A549 (cell line): Measurements from ENCODE around the gene OPALIN. TPM values are rescaled to one million over a fixed set of nuclear protein-coding genes. Genes with fewer than 3 reads are reported as not detected.

ENCODE experiments used
- ATAC-seq, 2 experiments: fragments of 200-7000 bp in 1 of 2; fragments of >200 bp in 1 of 2; cut with Nextera tagmentation in 1 of 2; cut with Tn5 transposase in 1 of 2; 3 replicates each; pipeline versions ENCODE4 v1.8.0 to v1.9.1; 2018 to 2020; ENCODE audit warnings: mild to moderate bottlenecking in 1 of 2, moderate library complexity in 1 of 2
- CTCF ChIA-PET: fragments of 300-600 bp; sonication (Branson Sonifier 250); formaldehyde crosslinking; extraction: SDS; loops from one replicate; lab custom pipeline; 2021; ENCODE audit warnings: antibody characterized with exemption, inconsistent platforms; lab: Yijun Ruan, JAX
- POLR2A ChIA-PET: fragments of 350-600 bp; formaldehyde crosslinking; extraction: SDS; loops from one replicate; lab custom pipeline; 2021; ENCODE audit warnings: antibody characterized with exemption, inconsistent platforms; lab: Yijun Ruan, JAX
- DNase-seq, 2 experiments: peaks; one replicate each; pipeline versions ENCODE4 v3.0.0 to v3.0.0-alpha.2; 2011 to 2016; ENCODE audit warnings: low read depth in 1 of 2, low spot score in 1 of 2
- FAIRE-seq: peaks from 2 replicates; lab custom pipeline; 2011; peaks lifted over from hg19 to GRCh38; lab: Jason Lieb, UNC
- H3K27ac ChIP-seq, 2 experiments: fragments of >200 bp; sonication (Bioruptor Twin); formaldehyde crosslinking; 3 replicates each; pipeline ENCODE4 v1.5.1; 2016 to 2017
- H3K4me1 ChIP-seq: fragments of >200 bp; sonication (Bioruptor Twin); formaldehyde crosslinking; 3 replicates; pipeline ENCODE4 v1.6.1; 2016
- H3K4me2 ChIP-seq: fragments of >200 bp; sonication (Bioruptor Twin); formaldehyde crosslinking; 3 replicates; pipeline ENCODE4 v1.6.1; 2016
- H3K4me3 ChIP-seq: fragments of >200 bp; sonication (Bioruptor Twin); formaldehyde crosslinking; 3 replicates; pipeline ENCODE4 v1.5.1; 2016
- H3K9me3 ChIP-seq: fragments of >200 bp; sonication (Bioruptor Twin); formaldehyde crosslinking; 3 replicates; pipeline ENCODE4 v1.6.1; 2016
- ATOH8 ChIP-seq: fragments of 250-450 bp; sonication (Bioruptor Pico); IDR thresholded peaks from 2 replicates; pipeline ENCODE4 v1.5.0; 2020; ENCODE audit warnings: low read depth, mild to moderate bottlenecking, moderate library complexity
- CBX2 ChIP-seq: fragments of 200-600 bp; sonication (generic); IDR thresholded peaks from 2 replicates; pipeline ENCODE4 v1.6.1; 2016; ENCODE audit warnings: low read depth, mild to moderate bottlenecking, borderline replicate concordance
- CBX8 ChIP-seq: fragments of 200-600 bp; sonication (generic); IDR thresholded peaks from 2 replicates; pipeline ENCODE4 v1.6.1; 2016
- CHD2 ChIP-seq: fragments of 150-350 bp; IDR thresholded peaks from 2 replicates; pipeline ENCODE4 v1.6.1; 2014; ENCODE audit warnings: low read length; ENCODE audit not compliant: partially characterized antibody
- CTCF ChIP-seq: fragments of >200 bp; sonication (Bioruptor Twin); formaldehyde crosslinking; IDR thresholded peaks from 3 replicates; pipeline ENCODE4 v1.5.1; 2016
- E2F6 ChIP-seq: IDR thresholded peaks from 2 replicates; pipeline ENCODE4 v1.6.1; 2012; ENCODE audit warnings: low read depth, borderline replicate concordance
- ELK1 ChIP-seq: fragments of 150-350 bp; IDR thresholded peaks from 2 replicates; pipeline ENCODE4 v1.6.1; 2014; ENCODE audit warnings: low read depth, mild to moderate bottlenecking, low read length
- EP300 ChIP-seq, 2 experiments: fragments of >200 bp; sonication (Bioruptor Twin); formaldehyde crosslinking; IDR thresholded peaks; 2 replicates in 1 of 2; 3 replicates in 1 of 2; pipeline ENCODE4 v1.6.1; 2016 to 2017
- ESRRA ChIP-seq: fragments of 150-350 bp; IDR thresholded peaks from 2 replicates; pipeline ENCODE4 v1.6.1; 2014; ENCODE audit warnings: mild to moderate bottlenecking, low read length, borderline replicate concordance
- FOSB ChIP-seq: fragments of 250-450 bp; sonication (Bioruptor Pico); IDR thresholded peaks from 2 replicates; pipeline ENCODE4 v1.5.0; 2020; ENCODE audit warnings: mild to moderate bottlenecking, moderate library complexity
- FOSL2 ChIP-seq, 2 experiments: fragments of 450-650 bp in 1 of 2; fragments of >200 bp in 1 of 2; sonication (Bioruptor Twin) in 1 of 2; formaldehyde crosslinking; IDR thresholded peaks; 2 replicates each; pipeline versions ENCODE4 v1.5.0 to v1.6.1; 2016 to 2020; ENCODE audit warnings: mild to moderate bottlenecking in 1 of 2, moderate library complexity in 1 of 2
- GATA3 ChIP-seq: IDR thresholded peaks from 2 replicates; pipeline ENCODE4 v1.6.1; 2012; ENCODE audit warnings: borderline replicate concordance
- HES2 ChIP-seq: fragments of >200 bp; sonication (Bioruptor Twin); formaldehyde crosslinking; IDR thresholded peaks from 2 replicates; pipeline ENCODE4 v1.6.1; 2016
- HOXA7 ChIP-seq: fragments of 250-450 bp; sonication (Bioruptor Pico); IDR thresholded peaks from 2 replicates; pipeline ENCODE4 v1.5.0; 2020; ENCODE audit warnings: mild to moderate bottlenecking, moderate library complexity
- KDM5A ChIP-seq: fragments of 200-600 bp; sonication (generic); IDR thresholded peaks from 2 replicates; pipeline ENCODE4 v1.6.1; 2016; ENCODE audit warnings: antibody characterized with exemption, mild to moderate bottlenecking
- MAX ChIP-seq: IDR thresholded peaks from 2 replicates; pipeline ENCODE4 v1.6.1; 2012
- MAZ ChIP-seq: fragments of 150-350 bp; IDR thresholded peaks from 2 replicates; pipeline ENCODE4 v1.6.1; 2014; ENCODE audit warnings: antibody characterized with exemption, low read depth, low read length, borderline replicate concordance
- MYC ChIP-seq: IDR thresholded peaks from 2 replicates; pipeline ENCODE4 v1.6.1; 2012; ENCODE audit warnings: mild to moderate bottlenecking, inconsistent platforms, low read length, improper control_type of control experiment, borderline replicate concordance
- NFE2L2 ChIP-seq: fragments of 150-350 bp; conservative IDR thresholded peaks from 2 replicates; pipeline ENCODE4 v1.6.1; 2014; ENCODE audit warnings: low read length
- NPAS2 ChIP-seq: fragments of 250-450 bp; sonication (Bioruptor Pico); IDR thresholded peaks from 2 replicates; pipeline ENCODE4 v1.8.0; 2022; ENCODE audit warnings: mild to moderate bottlenecking, moderate library complexity, borderline replicate concordance
- RAD21 ChIP-seq, 2 experiments: fragments of >200 bp in 1 of 2; sonication (Bioruptor Twin) in 1 of 2; formaldehyde crosslinking in 1 of 2; IDR thresholded peaks in 1 of 2; conservative IDR thresholded peaks in 1 of 2; 2 replicates in 1 of 2; 3 replicates in 1 of 2; pipeline ENCODE4 v1.6.1; 2012 to 2018; ENCODE audit warnings: inconsistent platforms in 1 of 2
- RCOR1 ChIP-seq: fragments of 150-350 bp; IDR thresholded peaks from 2 replicates; pipeline ENCODE4 v1.6.1; 2014; ENCODE audit warnings: antibody characterized with exemption, low read length, low read depth
- REST ChIP-seq: fragments of 200-600 bp; sonication (generic); IDR thresholded peaks from 2 replicates; pipeline ENCODE4 v1.6.1; 2016; ENCODE audit warnings: antibody characterized with exemption, mild to moderate bottlenecking, moderate library complexity
- SMC3 ChIP-seq: fragments of >200 bp; sonication (Bioruptor Twin); formaldehyde crosslinking; IDR thresholded peaks from 3 replicates; pipeline ENCODE4 v1.6.1; 2018; ENCODE audit warnings: inconsistent platforms
- SREBF2 ChIP-seq: fragments of 450-650 bp; IDR thresholded peaks from 2 replicates; pipeline ENCODE4 v1.6.1; 2014; ENCODE audit warnings: mild to moderate bottlenecking, moderate library complexity
- USF2 ChIP-seq: fragments of 450-650 bp; IDR thresholded peaks from 2 replicates; pipeline ENCODE4 v1.6.1; 2014; ENCODE audit warnings: antibody characterized with exemption
- ZC3H11A ChIP-seq: fragments of 450-650 bp; IDR thresholded peaks from 2 replicates; pipeline ENCODE4 v1.6.1; 2014; ENCODE audit warnings: antibody characterized with exemption, mild to moderate bottlenecking
- WGBS: methylation state at CpG from one replicate; pipeline ENCODE4 v1.1.6; 2017; ENCODE audit errors: missing lambda C conversion rate; 5-methylcytosine and 5-hydroxymethylcytosine counted together
- polyA plus RNA-seq, 4 experiments: library from polyadenylated mRNA; depleted of rRNA in 3 of 4; stranded (reverse); fragments of >200 nt; fragmentation: RNase III in 1 of 4; extraction: RNeasy Plus Mini Kit Qiagen cat#74134 plus additional on column Dnase treatment in 1 of 4; gene quantifications; 2 replicates in 3 of 4; 3 replicates in 1 of 4; pipeline ENCODE4 v1.2.3, GENCODE V29; 2011 to 2017

OPALIN gene
- polyA plus RNA-seq, 2 of the 4 experiments (the other 2 are of a cell fraction) = not detected

GRCh38 chr10:96408201-96408600, 49.4 kb upstream of the OPALIN start:
- Histone ChIP-seq H3K4me1 (no peaks in the 10 kb centered on the region), H3K4me2 (no peak overlapping the region), H3K9me3 (no peaks in the 10 kb centered on the region), H3K4me3 (no peak overlapping the region), H3K27ac (no peak overlapping the region)
- no peak for TF ChIP-seq FOSL2 (IDR thresholded peaks at IDR 0.05)
- TF ChIP-seq FOSL2 (CRISPR knock-in tag; IDR thresholded peaks at IDR 0.05) = no peak
- TF ChIP-seq MYC = no peak
- no peak for TF ChIP-seq CTCF
- TF ChIP-seq ESRRA = no peak
- no peak for TF ChIP-seq ZC3H11A
- no peak for TF ChIP-seq CHD2
- TF ChIP-seq CBX2 = no peak
- TF ChIP-seq KDM5A = no peak
- no peak for TF ChIP-seq CBX8
- TF ChIP-seq GATA3 = no peak
- no peak for TF ChIP-seq SREBF2
- no peak for TF ChIP-seq MAZ
- no peak for TF ChIP-seq ELK1
- 0% methylated on average over 1 of the region's 1 CpG for WGBS
- no peak for FAIRE-seq
- POLR2A ChIA-PET = no interaction called here
- DNase-seq = no peak
- no peak for ATAC-seq
- CTCF ChIA-PET = interaction anchor here (0.8 to 6.2 kb wide), 3 partner anchors 12 to 17 kb away, joined by 3 to 43 read pairs (median 3); no protein-coding TSS in a partner anchor

- 35% methylated on average over 15 of the region's 15 CpGs for WGBS
- Histone ChIP-seq H3K9me3 (no peaks in the 10 kb centered on the region), H3K27ac (no peak overlapping the region), H3K4me2 (no peak overlapping the region), H3K4me1 (no peaks in the 10 kb centered on the region), H3K4me3 (no peak overlapping the region)
- DNase-seq = no peak
- ChIA-PET POLR2A (no interaction called here), CTCF (interaction anchor here (0.8 to 6.2 kb wide), 5 partner anchors 11 to 106 kb away, joined by 3 to 43 read pairs (median 3); partner anchors contain the start of gene TLL2)
- ATAC-seq = no peak
- no peak for TF ChIP-seq MAX
- TF ChIP-seq CHD2 = no peak
- no peak for TF ChIP-seq HOXA7 (CRISPR knock-in tag)
- TF ChIP-seq NFE2L2 = no peak
- no peak for TF ChIP-seq HES2
- TF ChIP-seq RCOR1 = no peak
- TF ChIP-seq FOSB (CRISPR knock-in tag) = no peak
- TF ChIP-seq EP300 (IDR thresholded peaks at IDR 0.05) = no peak
- TF ChIP-seq REST = no peak
- TF ChIP-seq SMC3 = no peak
- TF ChIP-seq NPAS2 (CRISPR knock-in tag) = no peak
- no peak for TF ChIP-seq RAD21 (conservative IDR thresholded peaks at IDR 0.05 in 1 of 2, IDR thresholded peaks at IDR 0.05 in 1 of 2)
- no peak for TF ChIP-seq USF2
- TF ChIP-seq ATOH8 (CRISPR knock-in tag) = no peak
- TF ChIP-seq E2F6 = no peak
- no peak for FAIRE-seq
These were observed 48.8 kb upstream of the OPALIN start for GRCh38 chr10:96407560-96408069.
